Measurements from ENCODE around the gene DCC.

DNA sequence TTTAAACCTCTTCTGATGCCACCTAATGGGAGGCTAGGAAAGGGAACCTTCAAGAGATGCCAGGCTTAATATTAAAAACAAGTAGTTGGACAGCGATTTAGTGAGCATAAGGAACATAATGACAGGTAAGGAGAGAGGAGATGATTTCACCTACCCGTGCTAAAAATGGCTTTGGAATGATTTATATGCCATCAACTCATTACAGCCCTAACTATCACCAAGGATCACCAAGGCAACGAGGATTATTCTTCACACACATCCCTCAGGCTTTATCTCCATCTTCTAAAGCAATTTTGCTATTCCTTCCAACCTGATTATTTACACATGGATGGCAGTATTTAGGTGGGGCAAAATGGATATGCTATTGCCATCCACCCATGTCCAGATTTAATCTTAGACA is 237.8 kb downstream of the DCC start:
- TF ChIP-seq, protein P1, sequence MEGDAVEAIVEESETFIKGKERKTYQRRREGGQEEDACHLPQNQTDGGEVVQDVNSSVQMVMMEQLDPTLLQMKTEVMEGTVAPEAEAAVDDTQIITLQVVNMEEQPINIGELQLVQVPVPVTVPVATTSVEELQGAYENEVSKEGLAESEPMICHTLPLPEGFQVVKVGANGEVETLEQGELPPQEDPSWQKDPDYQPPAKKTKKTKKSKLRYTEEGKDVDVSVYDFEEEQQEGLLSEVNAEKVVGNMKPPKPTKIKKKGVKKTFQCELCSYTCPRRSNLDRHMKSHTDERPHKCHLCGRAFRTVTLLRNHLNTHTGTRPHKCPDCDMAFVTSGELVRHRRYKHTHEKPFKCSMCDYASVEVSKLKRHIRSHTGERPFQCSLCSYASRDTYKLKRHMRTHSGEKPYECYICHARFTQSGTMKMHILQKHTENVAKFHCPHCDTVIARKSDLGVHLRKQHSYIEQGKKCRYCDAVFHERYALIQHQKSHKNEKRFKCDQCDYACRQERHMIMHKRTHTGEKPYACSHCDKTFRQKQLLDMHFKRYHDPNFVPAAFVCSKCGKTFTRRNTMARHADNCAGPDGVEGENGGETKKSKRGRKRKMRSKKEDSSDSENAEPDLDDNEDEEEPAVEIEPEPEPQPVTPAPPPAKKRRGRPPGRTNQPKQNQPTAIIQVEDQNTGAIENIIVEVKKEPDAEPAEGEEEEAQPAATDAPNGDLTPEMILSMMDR (IDR thresholded peaks at IDR 0.05 in 2 of 3, conservative IDR thresholded peaks at IDR 0.05 in 1 of 3; ENCODE audit: borderline replicate concordance in 1 of 3, insufficient read depth in 1 of 3, low read depth in 2 of 3, low read length in 2 of 3) = no peak
- TF ChIP-seq EZH2 (IDR thresholded peaks at IDR 0.05) (no peak), POLR2A (IDR thresholded peaks at IDR 0.05; ENCODE audit: borderline replicate concordance, extremely low read depth, insufficient read depth, insufficient read length) (no peak), YY1 (IDR thresholded peaks at IDR 0.05; ENCODE audit: extremely low read depth, insufficient replicate concordance, low read depth, low read length) (no peak), MAX (IDR thresholded peaks at IDR 0.05) (no peak), RAD21 (IDR thresholded peaks at IDR 0.05; ENCODE audit: low read depth) (no peak), EZH2phosphoT487 (IDR thresholded peaks at IDR 0.05; ENCODE audit: borderline replicate concordance) (no peak), POLR2AphosphoS5 (IDR thresholded peaks at IDR 0.05; ENCODE audit: low read depth, low read length) (no peak)
- TF ChIP-seq, protein P2, sequence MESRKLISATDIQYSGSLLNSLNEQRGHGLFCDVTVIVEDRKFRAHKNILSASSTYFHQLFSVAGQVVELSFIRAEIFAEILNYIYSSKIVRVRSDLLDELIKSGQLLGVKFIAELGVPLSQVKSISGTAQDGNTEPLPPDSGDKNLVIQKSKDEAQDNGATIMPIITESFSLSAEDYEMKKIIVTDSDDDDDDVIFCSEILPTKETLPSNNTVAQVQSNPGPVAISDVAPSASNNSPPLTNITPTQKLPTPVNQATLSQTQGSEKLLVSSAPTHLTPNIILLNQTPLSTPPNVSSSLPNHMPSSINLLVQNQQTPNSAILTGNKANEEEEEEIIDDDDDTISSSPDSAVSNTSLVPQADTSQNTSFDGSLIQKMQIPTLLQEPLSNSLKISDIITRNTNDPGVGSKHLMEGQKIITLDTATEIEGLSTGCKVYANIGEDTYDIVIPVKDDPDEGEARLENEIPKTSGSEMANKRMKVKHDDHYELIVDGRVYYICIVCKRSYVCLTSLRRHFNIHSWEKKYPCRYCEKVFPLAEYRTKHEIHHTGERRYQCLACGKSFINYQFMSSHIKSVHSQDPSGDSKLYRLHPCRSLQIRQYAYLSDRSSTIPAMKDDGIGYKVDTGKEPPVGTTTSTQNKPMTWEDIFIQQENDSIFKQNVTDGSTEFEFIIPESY (IDR thresholded peaks at IDR 0.05; ENCODE audit: extremely low read depth, insufficient replicate concordance, low read length) = no peak

Measured in HCT116 (cell line).